ENCODE results near the gene MTFR1L.

GRCh38 chr1:25878690-25879089 lies 58.9 kb downstream of the MTFR1L start:
- no peak for TF ChIP-seq POLR2A (IDR thresholded peaks at IDR 0.05)
- TF ChIP-seq, protein P1, sequence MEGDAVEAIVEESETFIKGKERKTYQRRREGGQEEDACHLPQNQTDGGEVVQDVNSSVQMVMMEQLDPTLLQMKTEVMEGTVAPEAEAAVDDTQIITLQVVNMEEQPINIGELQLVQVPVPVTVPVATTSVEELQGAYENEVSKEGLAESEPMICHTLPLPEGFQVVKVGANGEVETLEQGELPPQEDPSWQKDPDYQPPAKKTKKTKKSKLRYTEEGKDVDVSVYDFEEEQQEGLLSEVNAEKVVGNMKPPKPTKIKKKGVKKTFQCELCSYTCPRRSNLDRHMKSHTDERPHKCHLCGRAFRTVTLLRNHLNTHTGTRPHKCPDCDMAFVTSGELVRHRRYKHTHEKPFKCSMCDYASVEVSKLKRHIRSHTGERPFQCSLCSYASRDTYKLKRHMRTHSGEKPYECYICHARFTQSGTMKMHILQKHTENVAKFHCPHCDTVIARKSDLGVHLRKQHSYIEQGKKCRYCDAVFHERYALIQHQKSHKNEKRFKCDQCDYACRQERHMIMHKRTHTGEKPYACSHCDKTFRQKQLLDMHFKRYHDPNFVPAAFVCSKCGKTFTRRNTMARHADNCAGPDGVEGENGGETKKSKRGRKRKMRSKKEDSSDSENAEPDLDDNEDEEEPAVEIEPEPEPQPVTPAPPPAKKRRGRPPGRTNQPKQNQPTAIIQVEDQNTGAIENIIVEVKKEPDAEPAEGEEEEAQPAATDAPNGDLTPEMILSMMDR (IDR thresholded peaks at IDR 0.05), result no peak
